ENCODE data around the gene VSIG2.
"Not testable (repeated sequence)": the region's sequence is repeated elsewhere in the genome, so short reads cannot be mapped to it uniquely, and the experiment has no call there.

VSIG2 gene

DNA sequence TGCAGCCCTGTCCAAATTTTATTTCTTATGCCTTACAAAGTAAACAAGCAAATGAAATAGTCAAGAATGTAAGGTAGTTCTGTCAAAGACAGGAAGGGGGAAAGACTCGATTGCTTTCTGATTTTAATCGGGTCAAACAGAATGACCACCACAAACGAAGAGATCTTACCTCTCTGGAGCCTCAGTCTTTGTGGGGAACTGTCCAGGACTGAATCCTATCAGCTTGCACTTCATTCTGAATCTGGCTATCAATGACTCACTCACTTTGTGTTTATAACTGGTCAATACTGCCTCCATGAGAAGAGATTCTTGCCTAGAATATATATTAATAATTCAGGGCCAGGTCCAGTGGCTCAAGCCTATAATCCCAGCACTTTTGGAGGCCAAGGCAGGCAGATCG lies 30.9 kb upstream of the VSIG2 start:
- H3K27ac ChIP-seq, result no peak overlapping the region
- H3K27me3 ChIP-seq, result no peaks in the 10 kb centered on the region
- H3K36me3 ChIP-seq, result no peaks in the 10 kb centered on the region
- H3K4me3 ChIP-seq (ENCODE audit: low read depth in 1 of 2, low read length in 1 of 2), result no peak overlapping the region
- no peaks in the 10 kb centered on the region for H3K4me1 ChIP-seq (ENCODE audit: control insufficient read depth in 1 of 2, insufficient read depth in 1 of 2, low read depth in 1 of 2, low read length in 1 of 2)
- TF ChIP-seq, protein P1, sequence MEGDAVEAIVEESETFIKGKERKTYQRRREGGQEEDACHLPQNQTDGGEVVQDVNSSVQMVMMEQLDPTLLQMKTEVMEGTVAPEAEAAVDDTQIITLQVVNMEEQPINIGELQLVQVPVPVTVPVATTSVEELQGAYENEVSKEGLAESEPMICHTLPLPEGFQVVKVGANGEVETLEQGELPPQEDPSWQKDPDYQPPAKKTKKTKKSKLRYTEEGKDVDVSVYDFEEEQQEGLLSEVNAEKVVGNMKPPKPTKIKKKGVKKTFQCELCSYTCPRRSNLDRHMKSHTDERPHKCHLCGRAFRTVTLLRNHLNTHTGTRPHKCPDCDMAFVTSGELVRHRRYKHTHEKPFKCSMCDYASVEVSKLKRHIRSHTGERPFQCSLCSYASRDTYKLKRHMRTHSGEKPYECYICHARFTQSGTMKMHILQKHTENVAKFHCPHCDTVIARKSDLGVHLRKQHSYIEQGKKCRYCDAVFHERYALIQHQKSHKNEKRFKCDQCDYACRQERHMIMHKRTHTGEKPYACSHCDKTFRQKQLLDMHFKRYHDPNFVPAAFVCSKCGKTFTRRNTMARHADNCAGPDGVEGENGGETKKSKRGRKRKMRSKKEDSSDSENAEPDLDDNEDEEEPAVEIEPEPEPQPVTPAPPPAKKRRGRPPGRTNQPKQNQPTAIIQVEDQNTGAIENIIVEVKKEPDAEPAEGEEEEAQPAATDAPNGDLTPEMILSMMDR (IDR thresholded peaks at IDR 0.05), result no peak
- no peaks in the 10 kb centered on the region for H3K9me3 ChIP-seq

DNA sequence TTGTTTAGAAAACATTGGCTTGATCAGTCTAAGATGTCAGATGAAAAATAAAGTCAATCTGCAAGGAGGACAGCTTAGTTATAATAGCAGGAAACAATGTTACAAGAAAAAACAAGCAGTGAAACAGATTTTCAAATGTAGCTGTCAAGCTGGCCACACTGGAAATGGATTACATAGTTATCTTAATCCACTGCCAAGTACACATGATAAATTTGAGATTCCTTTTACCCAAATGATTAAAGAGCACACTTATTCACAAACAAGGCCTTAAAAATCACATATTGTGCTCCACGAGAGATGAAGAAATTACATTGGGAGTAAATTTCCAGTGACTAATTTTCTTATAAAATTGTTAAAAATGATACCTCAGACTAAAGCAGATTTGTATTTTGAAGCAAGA lies 27.5 kb upstream of the VSIG2 start:
- H3K9me3 ChIP-seq, result no peaks in the 10 kb centered on the region
- no peaks in the 10 kb centered on the region for H3K4me1 ChIP-seq (ENCODE audit: control insufficient read depth in 1 of 2, insufficient read depth in 1 of 2, low read depth in 1 of 2, low read length in 1 of 2)
- no peaks in the 10 kb centered on the region for H3K36me3 ChIP-seq
- no peaks in the 10 kb centered on the region for H3K27me3 ChIP-seq
- H3K4me3 ChIP-seq (ENCODE audit: low read depth in 1 of 2, low read length in 1 of 2), result no peak overlapping the region
- TF ChIP-seq, protein P1 (IDR thresholded peaks at IDR 0.05), result no peak
- no peak overlapping the region for H3K27ac ChIP-seq

DNA sequence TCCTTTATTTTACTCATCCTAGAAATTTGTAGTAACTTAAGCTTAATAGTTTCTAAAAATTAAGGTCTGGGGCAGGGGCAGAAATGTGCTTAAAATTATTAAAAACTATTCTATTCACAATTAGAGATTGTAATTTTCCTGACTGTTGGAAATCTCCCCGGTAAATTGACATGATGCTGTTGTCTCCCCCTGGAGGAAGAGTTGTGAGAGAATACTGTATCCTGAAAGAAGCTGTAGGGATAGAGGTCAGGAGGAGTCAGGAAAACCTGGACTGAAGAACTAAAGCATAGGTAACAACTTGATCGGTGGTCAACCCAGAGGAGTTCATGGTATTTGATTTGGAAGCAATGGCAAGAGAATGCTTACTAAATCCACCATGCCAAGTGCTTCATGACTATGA lies 26.2 kb upstream of the VSIG2 start:
- H3K4me1 ChIP-seq (ENCODE audit: control insufficient read depth in 1 of 2, insufficient read depth in 1 of 2, low read depth in 1 of 2, low read length in 1 of 2), result no peaks in the 10 kb centered on the region
- H3K27ac ChIP-seq, result no peak overlapping the region
- H3K27me3 ChIP-seq, result no peaks in the 10 kb centered on the region
- no peaks in the 10 kb centered on the region for H3K36me3 ChIP-seq
- TF ChIP-seq, protein P1 (IDR thresholded peaks at IDR 0.05), result no peak
- H3K9me3 ChIP-seq, result no peaks in the 10 kb centered on the region
- H3K4me3 ChIP-seq (ENCODE audit: low read depth in 1 of 2, low read length in 1 of 2), result no peak overlapping the region

DNA sequence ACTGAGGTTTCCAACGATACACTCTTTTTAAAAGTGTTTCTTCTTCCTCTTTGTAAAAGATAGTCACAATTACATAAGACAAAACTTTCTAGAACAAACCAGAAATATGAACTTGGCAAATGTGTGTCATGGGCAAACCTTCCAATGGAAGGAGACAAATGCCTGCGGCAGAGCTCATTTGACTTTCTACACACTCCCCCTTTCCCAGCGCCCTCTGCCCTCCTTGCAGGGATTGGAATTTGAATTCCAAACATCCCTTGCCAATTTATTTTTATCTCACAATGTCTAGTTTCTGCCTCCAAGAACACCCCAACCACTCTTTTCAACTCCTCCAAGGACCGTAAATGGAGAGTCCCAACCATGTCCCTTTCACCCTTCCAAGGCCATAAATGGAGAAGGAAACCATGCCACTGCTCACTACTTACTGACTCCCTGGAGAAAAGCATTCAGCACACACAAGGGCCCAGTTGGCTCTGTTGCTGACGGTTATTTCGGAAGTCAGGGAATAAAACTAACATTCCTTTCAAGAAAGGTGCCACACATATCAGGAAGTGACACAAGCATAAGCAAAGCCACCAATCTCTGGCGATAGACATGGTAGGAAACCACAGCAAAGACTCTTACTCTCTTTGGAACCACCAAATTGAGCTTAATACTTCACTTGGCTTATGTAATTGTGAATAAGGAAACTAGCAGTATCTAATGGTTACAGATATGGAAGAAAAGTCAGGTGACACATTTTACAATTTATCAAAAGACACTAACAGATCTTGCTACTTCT lies 25.0 kb upstream of the VSIG2 start:
- Histone ChIP-seq H3K4me3 (ENCODE audit: low read depth in 1 of 2, low read length in 1 of 2) (no peak overlapping the region), H3K9me3 (no peaks in the 10 kb centered on the region), H3K4me1 (ENCODE audit: control insufficient read depth in 1 of 2, insufficient read depth in 1 of 2, low read depth in 1 of 2, low read length in 1 of 2) (no peaks in the 10 kb centered on the region), H3K27ac (no peak overlapping the region), H3K27me3 (no peaks in the 10 kb centered on the region), H3K36me3 (no peaks in the 10 kb centered on the region)
- TF ChIP-seq, protein P1 (IDR thresholded peaks at IDR 0.05), result no peak

DNA sequence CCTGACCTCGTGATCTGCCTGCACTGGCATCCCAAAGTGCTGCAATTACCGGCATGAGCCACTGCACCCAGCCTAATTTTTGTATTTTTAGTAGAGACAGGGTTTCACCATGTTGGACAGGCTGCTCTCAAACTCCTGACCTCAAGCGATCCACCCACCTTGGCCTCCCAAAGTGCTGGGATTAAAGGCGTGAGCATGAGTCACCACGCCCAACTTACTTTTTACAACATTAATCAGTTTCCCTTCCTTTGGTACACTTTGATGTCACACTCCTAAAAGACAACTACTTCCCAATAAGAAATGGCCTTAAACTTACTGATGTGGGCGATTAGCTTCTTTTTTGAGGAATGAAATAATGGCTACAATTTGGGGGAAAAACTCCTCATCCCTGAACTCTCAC lies 18.9 kb upstream of the VSIG2 start:
- H3K36me3 ChIP-seq; H3K4me1 ChIP-seq (ENCODE audit: control insufficient read depth in 1 of 2, insufficient read depth in 1 of 2, low read depth in 1 of 2, low read length in 1 of 2); H3K27me3 ChIP-seq; H3K27ac ChIP-seq; H3K9me3 ChIP-seq; H3K4me3 ChIP-seq (ENCODE audit: low read depth in 1 of 2, low read length in 1 of 2): not testable (repeated sequence)

DNA sequence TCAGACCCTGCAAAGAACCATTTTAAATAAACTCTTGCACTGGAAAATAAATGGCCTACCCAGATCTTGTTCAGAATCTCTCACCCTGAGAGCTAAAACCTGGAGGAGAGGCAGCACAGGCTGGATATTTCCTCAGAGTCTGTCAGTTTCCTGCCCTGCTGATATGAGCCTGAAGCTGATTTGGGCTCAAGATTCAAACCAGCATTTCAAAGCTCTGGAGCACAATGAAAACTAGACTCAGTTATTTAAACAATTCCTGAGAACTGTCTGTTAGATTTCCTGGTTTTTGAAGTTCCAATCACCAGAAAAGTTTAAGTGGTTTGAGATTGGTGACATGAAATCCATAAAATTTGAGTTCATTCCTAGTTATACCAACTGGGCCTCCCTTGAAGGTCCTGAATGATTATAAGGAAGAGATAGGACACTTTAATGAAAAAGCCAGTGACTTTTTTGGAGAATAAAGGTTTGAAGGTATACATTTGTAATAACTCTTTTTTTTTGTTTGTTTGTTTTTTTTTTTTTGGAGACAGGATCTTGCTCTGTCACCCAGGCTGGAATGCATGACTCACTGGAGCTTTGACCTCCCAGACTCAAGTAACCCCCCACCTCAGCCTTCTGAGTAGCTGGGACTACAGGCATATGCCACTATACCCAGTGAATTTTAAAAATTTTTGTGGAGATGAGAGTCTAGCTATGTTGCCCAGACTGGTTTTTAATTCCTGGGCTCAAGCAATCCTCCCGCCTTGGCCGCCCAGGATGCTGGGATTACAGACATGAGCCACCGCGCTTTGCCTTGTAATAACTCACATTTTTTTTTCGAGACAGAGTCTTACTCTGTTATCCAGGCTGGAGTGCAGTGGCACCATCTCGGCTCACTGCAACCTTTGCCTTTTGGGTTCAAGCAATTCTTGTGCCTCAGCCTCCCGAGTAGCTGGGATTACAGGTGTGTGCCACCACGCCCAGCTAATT lies 18.0 kb upstream of the VSIG2 start:
- no peaks in the 10 kb centered on the region for H3K36me3 ChIP-seq

More for the DNA sequence above, 18.0 kb upstream of the VSIG2 start:
- Histone ChIP-seq H3K27me3 (no peaks in the 10 kb centered on the region), H3K9me3 (no peaks in the 10 kb centered on the region), H3K4me3 (ENCODE audit: low read depth in 1 of 2, low read length in 1 of 2) (no peak overlapping the region), H3K27ac (no peak overlapping the region), H3K4me1 (ENCODE audit: control insufficient read depth in 1 of 2, insufficient read depth in 1 of 2, low read depth in 1 of 2, low read length in 1 of 2) (no peaks in the 10 kb centered on the region)
- TF ChIP-seq, protein P1 (IDR thresholded peaks at IDR 0.05), result no peak
